ENCODE results near the gene DBH. TPM values are rescaled to one million over a fixed set of nuclear protein-coding genes. Genes with fewer than 3 reads are reported as not detected.

DBH gene
- polyA plus RNA-seq (not detected in 3 replicates), polyA minus RNA-seq (not detected in 3 replicates)
- not detected for polyA plus RNA-seq (2011; ENCODE audit: low read depth)
- not detected in 2 replicates for polyA plus RNA-seq (2011; cell fraction: cytosol; rRNA removed)
- polyA plus RNA-seq (2011; cell fraction: nucleus; rRNA removed): not detected in 2 replicates
- not detected in 2 replicates for polyA plus RNA-seq (2012; ENCODE audit: low replicate concordance)
- polyA minus RNA-seq (2011; cell fraction: cytosol; rRNA and poly(A)+ RNA removed): not detected
- polyA minus RNA-seq (2011; cell fraction: nucleus; rRNA and poly(A)+ RNA removed): not detected in 2 replicates

- FAIRE-seq (no peak), DNase-seq (ENCODE audit: low read depth, low spot score) (no peak)
- Histone ChIP-seq H3K4me1 (ENCODE audit: control insufficient read depth, extremely low read depth, insufficient read depth, low read length) (no peaks in the 10 kb centered on the region), H3K79me2 (ENCODE audit: control insufficient read depth, insufficient read depth, low read length) (no peaks in the 10 kb centered on the region), H3K27me3 (ENCODE audit: control insufficient read depth, extremely low read depth, insufficient read depth, low read length) (peaks cover 26% of the 10 kb centered on the region), H3K36me3 (ENCODE audit: control insufficient read depth in 2 of 2, extremely low read depth in 1 of 2, insufficient read depth in 2 of 2, low read length in 2 of 2) (no peaks in the 10 kb centered on the region), H3K9me3 (ENCODE audit: control insufficient read depth, low read depth, low read length) (no peaks in the 10 kb centered on the region), H4K20me1 (ENCODE audit: control insufficient read depth, extremely low read depth, insufficient read depth, low read length) (no peaks in the 10 kb centered on the region), H3K27ac (ENCODE audit: control insufficient read depth, insufficient read depth, low read length) (no peak within 1 kb of the TSS), H2AFZ (ENCODE audit: control insufficient read depth, low read length) (no peak within 1 kb of the TSS), H3K4me2 (ENCODE audit: control insufficient read depth, extremely low read depth, insufficient read depth, low read depth, low read length) (no peak within 1 kb of the TSS), H3K9me1 (ENCODE audit: control insufficient read depth, extremely low read depth, insufficient read depth, low read length) (no peaks in the 10 kb centered on the region), H3K4me3 (ENCODE audit: control insufficient read depth in 2 of 3, extremely low read depth in 1 of 3, insufficient read depth in 2 of 3, low read depth in 1 of 3, low read length in 3 of 3) (no peak within 1 kb of the TSS), H3K9ac (ENCODE audit: control insufficient read depth, extremely low read depth, insufficient read depth, low read length) (no peak within 1 kb of the TSS)
- TF ChIP-seq EZH2 (IDR thresholded peaks at IDR 0.05; ENCODE audit: low read length): no peak
- dilution Hi-C loops (cut with MboI; ENCODE audit: extremely low pct_ligation_motif_present, low sequenced_read_pairs): no loop called here
Measured at GRCh38 chr9:133635533-133636531, at the start of gene DBH. Gene DBH (plus strand): TSS chr9:133636363. CDS start chr9:133636372, 9 bp downstream.

DNA sequence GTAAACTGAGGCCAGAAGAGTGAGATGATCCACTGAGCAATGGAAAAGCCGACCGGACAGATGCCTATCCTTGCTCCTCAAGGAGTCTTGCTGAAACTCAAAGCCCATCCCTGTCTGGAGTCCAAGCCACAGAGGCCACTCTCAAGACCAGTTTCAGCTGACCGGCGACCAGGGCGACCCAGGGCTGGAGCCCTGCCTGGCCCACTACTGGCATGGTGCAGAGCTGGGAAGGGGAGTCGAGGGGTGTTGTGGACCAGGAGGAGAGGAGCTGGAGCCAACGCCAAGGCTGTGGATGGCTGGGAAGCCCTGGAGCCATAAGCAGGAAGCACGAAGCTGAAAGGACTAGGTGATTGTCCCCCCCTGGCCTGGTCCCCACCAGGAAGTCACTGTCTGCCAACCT, 49.1 kb upstream of the DBH start:
- H3K9me1 ChIP-seq (ENCODE audit: control insufficient read depth, extremely low read depth, insufficient read depth, low read length): no peaks in the 10 kb centered on the region
- H3K9ac ChIP-seq (ENCODE audit: control insufficient read depth, extremely low read depth, insufficient read depth, low read length): no peak overlapping the region
- peaks cover 40% of the 10 kb centered on the region for H3K27me3 ChIP-seq (ENCODE audit: control insufficient read depth, extremely low read depth, insufficient read depth, low read length)
- H3K9me3 ChIP-seq (ENCODE audit: control insufficient read depth, low read depth, low read length): peaks cover 4% of the 10 kb centered on the region
- H3K27ac ChIP-seq (ENCODE audit: control insufficient read depth, insufficient read depth, low read length): no peak overlapping the region
- no peaks in the 10 kb centered on the region for H3K79me2 ChIP-seq (ENCODE audit: control insufficient read depth, insufficient read depth, low read length)
- H3K36me3 ChIP-seq (ENCODE audit: control insufficient read depth in 2 of 2, extremely low read depth in 1 of 2, insufficient read depth in 2 of 2, low read length in 2 of 2): no peaks in the 10 kb centered on the region
- no peaks in the 10 kb centered on the region for H4K20me1 ChIP-seq (ENCODE audit: control insufficient read depth, extremely low read depth, insufficient read depth, low read length)
- FAIRE-seq (no peak), DNase-seq (ENCODE audit: low read depth, low spot score) (no peak)
- H3K4me3 ChIP-seq (ENCODE audit: control insufficient read depth in 2 of 3, extremely low read depth in 1 of 3, insufficient read depth in 2 of 3, low read depth in 1 of 3, low read length in 3 of 3): no peak overlapping the region
- H3K4me2 ChIP-seq (ENCODE audit: control insufficient read depth, extremely low read depth, insufficient read depth, low read depth, low read length): no peak overlapping the region
- TF ChIP-seq, protein P1, sequence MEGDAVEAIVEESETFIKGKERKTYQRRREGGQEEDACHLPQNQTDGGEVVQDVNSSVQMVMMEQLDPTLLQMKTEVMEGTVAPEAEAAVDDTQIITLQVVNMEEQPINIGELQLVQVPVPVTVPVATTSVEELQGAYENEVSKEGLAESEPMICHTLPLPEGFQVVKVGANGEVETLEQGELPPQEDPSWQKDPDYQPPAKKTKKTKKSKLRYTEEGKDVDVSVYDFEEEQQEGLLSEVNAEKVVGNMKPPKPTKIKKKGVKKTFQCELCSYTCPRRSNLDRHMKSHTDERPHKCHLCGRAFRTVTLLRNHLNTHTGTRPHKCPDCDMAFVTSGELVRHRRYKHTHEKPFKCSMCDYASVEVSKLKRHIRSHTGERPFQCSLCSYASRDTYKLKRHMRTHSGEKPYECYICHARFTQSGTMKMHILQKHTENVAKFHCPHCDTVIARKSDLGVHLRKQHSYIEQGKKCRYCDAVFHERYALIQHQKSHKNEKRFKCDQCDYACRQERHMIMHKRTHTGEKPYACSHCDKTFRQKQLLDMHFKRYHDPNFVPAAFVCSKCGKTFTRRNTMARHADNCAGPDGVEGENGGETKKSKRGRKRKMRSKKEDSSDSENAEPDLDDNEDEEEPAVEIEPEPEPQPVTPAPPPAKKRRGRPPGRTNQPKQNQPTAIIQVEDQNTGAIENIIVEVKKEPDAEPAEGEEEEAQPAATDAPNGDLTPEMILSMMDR (optimal IDR thresholded peaks at IDR 0.05 in 1 of 3, IDR thresholded peaks at IDR 0.05 in 1 of 3, conservative IDR thresholded peaks at IDR 0.05 in 1 of 3; ENCODE audit: extremely low read depth in 1 of 3, insufficient read depth in 2 of 3, low read length in 3 of 3): no peak
- TF ChIP-seq EZH2 (IDR thresholded peaks at IDR 0.05; ENCODE audit: low read length): no peak
- dilution Hi-C loops (cut with MboI; ENCODE audit: extremely low pct_ligation_motif_present, low sequenced_read_pairs): no loop called here
- no peaks in the 10 kb centered on the region for H3K4me1 ChIP-seq (ENCODE audit: control insufficient read depth, extremely low read depth, insufficient read depth, low read length)
- no peak overlapping the region for H2AFZ ChIP-seq (ENCODE audit: control insufficient read depth, low read length)

All from keratinocyte (primary cell).